Activated naive CD4-positive, alpha-beta T cell treated with anti-CD3 and anti-CD28 coated beads, Interleukin-2, amount 50 U/mL, for 16 hours (primary cell): ENCODE results near the gene FAM229A.
"Not testable (repeated sequence)": the region's sequence is repeated elsewhere in the genome, so short reads cannot be mapped to it uniquely, and the experiment has no call there.

Experiments used
- DNase-seq: peaks from one replicate; pipeline ENCODE4 v3.0.0-alpha.2; 2020

Gene FAM229A, protein sequence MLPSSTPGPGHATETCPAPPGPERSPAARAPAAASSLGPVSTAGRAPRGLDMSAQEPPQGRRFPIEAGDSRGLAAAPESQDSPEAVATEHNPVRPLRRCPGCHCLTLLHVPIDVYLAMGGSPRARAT

DNA sequence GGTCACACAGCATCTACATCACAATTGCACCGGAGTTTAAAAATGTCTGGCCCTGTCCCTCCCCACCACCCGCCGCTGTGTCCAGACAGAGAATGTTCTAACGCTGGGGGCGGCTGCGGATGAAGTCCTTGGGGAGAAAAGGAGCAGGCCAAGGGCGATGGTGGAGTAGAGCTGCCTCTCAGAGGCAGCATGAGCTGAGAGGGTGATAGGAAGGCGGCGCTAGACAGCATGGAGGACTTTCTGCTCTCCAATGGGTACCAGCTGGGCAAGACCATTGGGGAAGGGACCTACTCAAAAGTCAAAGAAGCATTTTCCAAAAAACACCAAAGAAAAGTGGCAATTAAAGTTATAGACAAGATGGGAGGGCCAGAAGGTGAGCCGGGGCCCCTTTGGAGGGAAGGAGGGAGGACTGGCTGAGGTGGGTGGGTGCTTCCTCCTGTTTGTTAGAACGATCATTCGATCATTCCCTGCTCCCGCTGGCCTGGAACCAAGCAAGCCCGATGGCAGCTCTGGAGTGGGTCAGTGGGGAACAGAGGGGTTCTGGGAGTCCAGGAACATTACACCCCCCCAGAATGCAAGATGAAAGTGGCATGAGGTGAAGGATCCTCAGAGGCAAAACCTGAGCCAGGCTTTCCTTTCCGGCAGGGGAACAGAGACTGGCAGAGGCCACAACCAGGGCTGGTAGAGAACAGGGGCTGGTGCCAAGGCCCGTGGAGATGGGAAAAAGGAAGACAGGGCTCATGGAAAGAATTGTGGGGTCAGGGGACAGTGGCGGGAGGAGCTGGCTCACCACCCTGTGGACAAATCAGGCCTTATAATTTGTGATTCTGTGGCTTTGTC, at the start of gene FAM229A, which contains the start of gene TSSK3:
Gene FAM229A, minus strand, starts transcription at position 12 of the 840 bp plus-strand sequence. CDS start 394 bp downstream, outside the sequence.
Gene TSSK3, plus strand, starts transcription at position 66 of the 840 bp plus-strand sequence. Its CDS starts 163 bp downstream, at position 229.
- no peak for DNase-seq

- DNase-seq: no peak
Measured at GRCh38 chr1:32411261-32411660, 49.0 kb upstream of the FAM229A start.

DNA sequence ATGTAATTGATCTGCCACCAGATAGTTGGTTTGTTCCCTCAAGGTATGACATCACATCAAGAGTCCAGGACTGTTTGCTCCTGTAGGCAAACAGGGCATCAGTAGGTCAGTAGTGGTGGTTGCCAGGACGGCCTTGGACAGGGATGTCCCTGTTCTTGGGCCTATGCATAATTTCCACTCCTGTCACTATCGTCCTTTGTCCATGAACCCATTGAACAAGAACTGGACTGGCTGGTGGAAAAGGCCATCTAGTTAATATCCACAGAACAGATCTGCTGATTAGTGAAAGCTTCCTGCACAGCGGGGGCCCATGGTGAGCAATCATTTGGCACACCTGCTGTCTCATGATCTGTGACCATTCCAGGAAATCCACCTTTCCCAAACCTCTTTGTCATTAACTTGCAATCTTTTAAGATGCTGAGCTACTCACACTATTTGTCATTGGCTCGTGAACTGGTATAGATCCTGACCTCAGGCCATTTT, 44.4 kb upstream of the FAM229A start:
- no peak for DNase-seq

DNA sequence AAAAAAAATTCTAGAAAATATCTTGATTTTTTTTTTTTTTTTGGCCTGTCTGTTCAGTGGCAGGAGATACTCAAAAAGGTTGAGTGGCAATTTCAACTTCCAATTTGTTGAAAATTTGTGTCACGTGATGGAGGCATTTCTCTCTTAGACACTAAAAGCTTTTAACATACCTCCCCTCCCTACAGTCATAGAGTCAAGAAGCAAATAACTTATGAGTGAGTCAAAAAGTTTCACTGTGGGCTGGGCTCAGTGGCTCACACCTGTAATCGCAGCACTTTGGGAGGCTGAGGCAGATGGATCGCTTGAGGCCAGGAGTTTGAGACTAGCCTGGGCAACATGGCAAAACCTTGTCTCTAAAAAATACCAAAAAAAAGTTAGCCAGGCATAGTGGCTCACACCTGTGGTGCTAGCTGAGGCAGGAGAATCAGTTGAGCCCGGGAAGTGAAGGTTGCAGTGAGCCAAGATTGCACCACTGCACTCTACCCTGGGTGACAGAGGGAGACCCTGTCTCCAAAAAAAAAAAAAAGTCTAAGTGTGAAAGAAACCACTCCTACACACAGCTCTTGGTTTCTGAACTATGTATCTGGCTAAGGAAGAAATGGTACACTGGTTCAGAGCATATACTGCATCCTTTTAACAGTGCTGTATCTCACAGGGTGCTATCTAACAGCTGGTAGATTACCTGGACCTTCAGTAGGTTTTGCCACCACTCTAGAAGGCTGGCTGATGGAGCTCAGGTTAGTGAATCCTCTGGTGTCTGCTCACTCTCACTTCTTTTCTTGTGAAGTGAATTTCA, 43.6 kb upstream of the FAM229A start:
- DNase-seq: no peak

DNA sequence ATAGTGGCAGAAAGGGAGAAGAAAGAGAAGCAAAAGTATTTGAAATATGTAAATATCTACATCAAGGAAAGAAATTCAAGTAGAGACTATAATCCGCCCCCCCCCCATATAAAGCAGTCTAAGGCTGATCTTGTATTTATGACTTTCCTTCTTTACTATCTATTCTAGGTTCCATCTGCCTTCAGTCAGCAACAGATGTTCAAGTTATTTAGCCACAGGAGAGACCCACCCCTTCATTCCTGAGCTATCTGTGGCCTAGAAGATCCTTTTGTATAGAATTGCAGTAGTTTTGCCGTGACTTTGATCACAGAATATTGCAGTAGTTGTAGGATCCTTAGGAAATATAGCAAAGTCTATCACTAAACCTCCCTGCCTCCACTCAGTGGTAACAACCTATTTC, 42.7 kb upstream of the FAM229A start:
- DNase-seq: no peak

DNA sequence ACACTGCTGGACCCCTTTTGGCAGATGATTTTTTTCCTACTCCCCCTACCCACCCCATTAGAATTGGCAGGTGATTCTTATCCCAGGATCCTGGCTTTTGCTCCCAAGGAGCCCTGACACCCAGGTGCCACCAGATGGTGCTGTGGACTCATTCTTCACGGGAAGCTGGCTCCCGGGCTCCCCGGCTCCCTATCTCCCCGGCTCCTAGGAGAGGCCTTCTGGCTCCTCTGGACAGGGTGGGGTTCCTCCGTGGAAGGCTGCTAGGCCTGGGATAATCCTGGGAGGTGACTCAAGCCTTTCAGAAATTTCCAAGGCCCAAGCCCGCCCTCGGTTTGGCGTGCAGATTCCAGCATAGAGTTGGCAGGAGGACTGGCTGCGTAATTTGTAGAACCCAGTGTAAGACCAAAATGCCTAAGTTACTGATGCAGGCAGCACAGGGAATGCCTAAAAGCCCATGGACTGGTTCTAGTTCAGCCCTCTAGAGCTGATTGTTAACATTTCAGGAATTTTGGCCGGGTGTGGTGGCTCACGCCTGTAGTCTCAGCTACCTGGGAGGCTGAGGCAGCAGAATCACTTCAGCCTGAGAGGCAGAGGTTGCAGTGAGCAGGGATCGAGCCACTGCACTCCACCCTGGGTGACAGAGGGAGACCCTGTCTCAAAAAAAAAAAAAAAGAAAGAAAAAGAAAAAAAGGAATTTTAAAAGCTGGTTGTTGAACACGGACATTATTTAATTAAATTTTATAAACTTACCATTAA, 38.8 kb upstream of the FAM229A start:
- DNase-seq: peak; percentile 48

DNA sequence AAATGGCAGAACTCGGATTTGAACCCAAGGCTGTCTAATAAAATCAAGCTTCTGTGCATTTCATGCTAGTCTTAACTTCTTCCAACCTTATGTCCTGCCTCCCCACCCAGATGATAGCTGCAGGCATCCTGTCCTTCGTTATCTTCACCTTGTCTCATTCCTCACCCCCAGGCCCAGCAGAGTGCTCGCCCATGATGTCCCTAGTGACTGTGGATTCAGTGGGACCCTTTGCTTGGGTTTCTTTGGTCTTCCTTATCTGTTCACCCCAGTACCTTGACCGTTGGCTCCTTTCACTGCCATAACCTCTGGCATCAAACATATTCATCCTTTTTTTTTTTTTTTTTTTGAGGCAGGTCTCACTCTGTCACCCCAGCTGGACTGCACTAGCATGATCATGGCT, 37.6 kb upstream of the FAM229A start:
- DNase-seq: no peak

DNA sequence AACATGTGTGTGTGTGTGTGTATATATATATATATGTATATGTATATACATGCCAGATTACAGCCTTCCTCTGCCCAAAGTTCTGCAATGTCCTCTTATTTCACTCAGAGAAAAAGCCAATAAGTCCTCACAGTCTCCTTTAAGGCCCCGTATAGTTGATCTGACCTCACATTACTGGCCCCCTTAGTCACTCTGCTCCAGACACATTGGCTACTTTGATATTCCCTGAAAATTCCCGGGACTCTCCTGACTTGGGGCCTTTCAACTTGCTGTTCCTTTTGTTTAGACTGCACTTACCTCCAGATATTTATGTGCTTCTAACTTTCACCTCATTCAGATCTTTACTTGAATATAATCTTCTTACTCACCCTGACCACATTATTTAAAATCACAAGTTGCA, 36.1 kb upstream of the FAM229A start:
- DNase-seq: no peak

GRCh38 chr1:32396524-32396923, 34.2 kb upstream of the FAM229A start:
- not testable (repeated sequence) for DNase-seq

DNA sequence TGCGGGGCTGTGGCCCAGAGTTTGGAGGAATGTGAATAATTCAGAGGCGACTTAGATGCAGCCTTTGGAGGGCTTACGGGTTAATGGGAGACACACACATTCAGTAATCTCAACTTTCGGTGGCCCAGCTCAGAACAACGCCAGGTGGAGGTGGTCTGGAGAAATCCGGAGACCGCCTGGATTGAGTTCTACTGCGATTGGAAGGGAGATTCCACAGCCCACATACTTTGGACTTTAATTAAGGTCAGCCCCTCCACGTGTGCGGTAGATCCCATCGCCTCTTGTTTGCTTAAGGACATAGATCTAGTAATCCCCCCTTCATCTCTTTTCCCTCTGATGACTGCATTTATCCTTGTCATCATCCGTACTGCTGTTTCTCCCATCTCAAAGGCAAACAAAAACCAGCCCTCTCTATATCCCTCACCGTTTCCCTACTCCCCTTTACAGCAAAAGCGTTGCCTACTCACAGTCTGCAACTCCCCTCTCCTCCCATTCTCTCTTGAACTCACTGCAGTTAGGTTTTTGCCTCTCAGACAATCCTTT, 32.7 kb upstream of the FAM229A start:
- DNase-seq: no peak

DNA sequence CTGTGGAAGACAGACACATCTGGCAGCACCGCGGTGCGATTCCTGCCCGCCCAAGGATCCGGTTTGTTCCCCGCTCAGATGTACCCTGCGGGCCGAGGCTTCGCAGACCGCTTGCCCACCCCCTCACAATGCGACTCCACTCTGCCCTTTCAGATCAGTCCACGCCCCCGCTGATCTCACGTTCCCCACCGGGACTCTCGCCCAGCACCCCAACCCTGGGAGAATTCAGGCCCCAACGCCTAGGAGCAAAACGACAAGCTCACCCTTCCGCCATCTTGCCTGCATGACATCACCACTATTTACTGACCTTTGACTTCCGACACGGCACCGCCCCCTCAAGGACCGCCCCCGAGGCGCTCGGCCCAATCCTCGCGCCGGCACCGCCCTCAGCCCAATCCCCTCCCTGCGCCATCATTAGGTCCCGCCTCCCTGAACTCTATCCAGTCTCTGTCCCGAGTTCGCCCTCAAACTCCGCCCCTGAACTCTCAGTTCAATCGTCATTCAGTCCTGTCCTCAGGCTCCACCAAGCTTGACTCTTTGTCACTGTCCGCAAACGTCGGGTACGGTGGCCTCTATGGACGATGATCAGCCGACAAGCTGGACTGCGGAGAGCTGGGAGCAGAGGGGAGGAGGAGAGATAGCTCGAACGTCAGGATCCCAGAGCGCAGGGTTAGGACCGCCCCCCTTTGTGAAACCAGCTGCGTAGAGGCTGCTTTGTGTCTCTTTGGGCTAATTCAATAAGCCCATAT, 32.0 kb upstream of the FAM229A start, which contains the start of gene BSDC1:
Gene BSDC1, minus strand, starts transcription at position 301 of the 749 bp plus-strand sequence. Its CDS starts 27 bp downstream, at position 274.
- DNase-seq: peak; percentile 98

DNA sequence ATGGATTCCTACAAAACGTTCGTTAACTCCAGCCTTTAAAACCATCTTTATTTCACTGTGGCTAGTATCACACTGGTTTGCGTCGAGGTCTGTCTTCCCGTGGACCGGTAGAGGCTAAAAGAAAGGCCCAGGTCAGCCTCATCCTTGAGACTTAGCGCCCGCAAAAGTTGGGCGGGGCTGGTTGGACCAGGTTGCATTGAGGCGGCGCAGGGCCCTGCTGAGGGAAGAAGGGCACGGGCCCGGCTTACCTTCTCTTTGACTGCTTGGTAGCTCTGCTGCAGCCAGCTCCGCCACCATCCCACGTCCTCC, 31.5 kb upstream of the FAM229A start:
- DNase-seq: peak; percentile 34

- DNase-seq: no peak
Measured at GRCh38 chr1:32393136-32393535, 30.9 kb upstream of the FAM229A start.

GRCh38 chr1:32392325-32392724, 30.0 kb upstream of the FAM229A start:
- DNase-seq: no peak

- DNase-seq: no peak
Measured at GRCh38 chr1:32390904-32391870, 28.9 kb upstream of the FAM229A start.

GRCh38 chr1:32388641-32389040, 26.4 kb upstream of the FAM229A start:
- DNase-seq: no peak

- DNase-seq: no peak
Measured at GRCh38 chr1:32386676-32387392, 24.5 kb upstream of the FAM229A start.

GRCh38 chr1:32380057-32380456, 17.8 kb upstream of the FAM229A start:
- no peak for DNase-seq

DNA sequence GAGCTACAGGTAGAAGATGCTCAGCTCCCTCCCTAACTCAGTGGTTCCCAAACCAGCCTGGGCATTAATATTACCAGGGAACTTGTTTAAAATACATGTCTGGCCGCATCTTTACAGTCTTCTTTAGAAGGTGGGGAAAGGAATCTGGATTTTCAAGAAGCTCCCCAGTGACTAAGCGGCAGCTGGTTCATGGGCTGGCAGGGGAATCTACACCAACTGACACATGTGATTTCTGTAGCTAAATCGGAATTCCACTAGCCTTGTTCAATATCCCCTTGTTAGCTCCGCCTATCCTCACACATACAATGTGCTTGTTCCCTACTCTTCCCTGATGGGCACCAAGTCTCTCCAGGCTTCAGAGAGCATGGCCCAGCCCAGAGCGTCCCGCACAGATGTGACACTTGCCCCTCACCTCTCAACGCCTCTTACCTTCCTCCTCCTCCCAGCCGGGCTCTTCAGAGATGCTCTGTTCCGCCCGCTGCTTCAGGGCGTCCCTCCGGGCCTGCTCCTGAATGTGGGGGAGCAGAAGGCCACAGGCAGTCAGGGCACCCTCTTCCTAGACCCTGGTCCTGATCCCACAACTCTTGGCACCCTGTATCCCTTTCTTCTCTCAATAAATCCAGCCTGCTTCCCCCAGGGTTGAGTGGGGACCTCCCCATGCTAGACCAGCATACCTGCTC, 15.4 kb upstream of the FAM229A start:
- DNase-seq: no peak
